ENCODE measurements around the gene KISS1.

KISS1 gene

GRCh38 chr1:204161609-204162493 is 34.4 kb downstream of the KISS1 start (continued):
- TF ChIP-seq ZNF677 (tag by site-specific recombination; IDR thresholded peaks at IDR 0.05) (no peak), GLI4 (tag by site-specific recombination; IDR thresholded peaks at IDR 0.05) (no peak)

- ChIA-PET CTCF (interaction anchor here (0.5 to 14.1 kb wide), 5 partner anchors 49 to 1347 kb away, joined by 4 to 178 read pairs (median 6); partner anchors contain the start of genes GOLT1A and PLEKHA6), POLR2A (no interaction called here)
- H3K36me3 ChIP-seq (ENCODE audit: control insufficient read depth in 2 of 2, insufficient read depth in 1 of 2, low read length in 2 of 2): no peaks in the 10 kb centered on the region
- H3K9me3 ChIP-seq (ENCODE audit: control insufficient read depth, insufficient read depth, low read depth, low read length): no peaks in the 10 kb centered on the region
- no peak overlapping the region for H3K4me3 ChIP-seq (ENCODE audit: low read depth, low read length)
- no peak overlapping the region for H3K27ac ChIP-seq (ENCODE audit: extremely low read depth, low read depth, low read length)
- no peaks in the 10 kb centered on the region for H3K4me1 ChIP-seq (ENCODE audit: control insufficient read depth, insufficient read depth, low read length)
- TF ChIP-seq, protein P1, sequence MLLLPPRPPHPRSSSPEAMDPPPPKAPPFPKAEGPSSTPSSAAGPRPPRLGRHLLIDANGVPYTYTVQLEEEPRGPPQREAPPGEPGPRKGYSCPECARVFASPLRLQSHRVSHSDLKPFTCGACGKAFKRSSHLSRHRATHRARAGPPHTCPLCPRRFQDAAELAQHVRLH (tag by site-specific recombination; IDR thresholded peaks at IDR 0.05): no peak
- TF ChIP-seq ZFHX2 (tag by site-specific recombination; conservative IDR thresholded peaks at IDR 0.05) (peak; percentile 92), EGR2 (tag by site-specific recombination; IDR thresholded peaks at IDR 0.05; ENCODE audit: low read depth) (peak; percentile 99), ZNF341 (tag by site-specific recombination; IDR thresholded peaks at IDR 0.05; ENCODE audit: low read depth) (no peak)
Observed at GRCh38 chr1:204157962-204158361, 38.3 kb downstream of the KISS1 start.

- no peak overlapping the region for H3K27ac ChIP-seq (ENCODE audit: extremely low read depth, low read depth, low read length)
- ChIA-PET CTCF (no interaction called here), POLR2A (no interaction called here)
- H3K9me3 ChIP-seq (ENCODE audit: control insufficient read depth, insufficient read depth, low read depth, low read length): no peaks in the 10 kb centered on the region
- H3K36me3 ChIP-seq (ENCODE audit: control insufficient read depth in 2 of 2, insufficient read depth in 1 of 2, low read length in 2 of 2): no peaks in the 10 kb centered on the region
- H3K4me3 ChIP-seq (ENCODE audit: low read depth, low read length): no peak overlapping the region
- peaks cover 3% of the 10 kb centered on the region for H3K4me1 ChIP-seq (ENCODE audit: control insufficient read depth, insufficient read depth, low read length)
- TF ChIP-seq ZNF398 (tag by site-specific recombination; IDR thresholded peaks at IDR 0.05): no peak
- TF ChIP-seq REPIN1 (tag by site-specific recombination; IDR thresholded peaks at IDR 0.05; ENCODE audit: low read depth): no peak
- TF ChIP-seq, protein P2, sequence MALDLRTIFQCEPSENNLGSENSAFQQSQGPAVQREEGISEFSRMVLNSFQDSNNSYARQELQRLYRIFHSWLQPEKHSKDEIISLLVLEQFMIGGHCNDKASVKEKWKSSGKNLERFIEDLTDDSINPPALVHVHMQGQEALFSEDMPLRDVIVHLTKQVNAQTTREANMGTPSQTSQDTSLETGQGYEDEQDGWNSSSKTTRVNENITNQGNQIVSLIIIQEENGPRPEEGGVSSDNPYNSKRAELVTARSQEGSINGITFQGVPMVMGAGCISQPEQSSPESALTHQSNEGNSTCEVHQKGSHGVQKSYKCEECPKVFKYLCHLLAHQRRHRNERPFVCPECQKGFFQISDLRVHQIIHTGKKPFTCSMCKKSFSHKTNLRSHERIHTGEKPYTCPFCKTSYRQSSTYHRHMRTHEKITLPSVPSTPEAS (tag by site-specific recombination; IDR thresholded peaks at IDR 0.05): no peak
- no peak for TF ChIP-seq ZNF791 (tag by site-specific recombination; IDR thresholded peaks at IDR 0.05)
- TF ChIP-seq, protein P3, sequence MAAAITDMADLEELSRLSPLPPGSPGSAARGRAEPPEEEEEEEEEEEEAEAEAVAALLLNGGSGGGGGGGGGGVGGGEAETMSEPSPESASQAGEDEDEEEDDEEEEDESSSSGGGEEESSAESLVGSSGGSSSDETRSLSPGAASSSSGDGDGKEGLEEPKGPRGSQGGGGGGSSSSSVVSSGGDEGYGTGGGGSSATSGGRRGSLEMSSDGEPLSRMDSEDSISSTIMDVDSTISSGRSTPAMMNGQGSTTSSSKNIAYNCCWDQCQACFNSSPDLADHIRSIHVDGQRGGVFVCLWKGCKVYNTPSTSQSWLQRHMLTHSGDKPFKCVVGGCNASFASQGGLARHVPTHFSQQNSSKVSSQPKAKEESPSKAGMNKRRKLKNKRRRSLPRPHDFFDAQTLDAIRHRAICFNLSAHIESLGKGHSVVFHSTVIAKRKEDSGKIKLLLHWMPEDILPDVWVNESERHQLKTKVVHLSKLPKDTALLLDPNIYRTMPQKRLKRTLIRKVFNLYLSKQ (tag by site-specific recombination; IDR thresholded peaks at IDR 0.05; ENCODE audit: borderline replicate concordance): no peak
- TF ChIP-seq ZNF280C (tag by site-specific recombination; IDR thresholded peaks at IDR 0.05): no peak
- no peak for TF ChIP-seq ZNF16 (tag by site-specific recombination; IDR thresholded peaks at IDR 0.05; ENCODE audit: low read depth)
- TF ChIP-seq, protein P4, sequence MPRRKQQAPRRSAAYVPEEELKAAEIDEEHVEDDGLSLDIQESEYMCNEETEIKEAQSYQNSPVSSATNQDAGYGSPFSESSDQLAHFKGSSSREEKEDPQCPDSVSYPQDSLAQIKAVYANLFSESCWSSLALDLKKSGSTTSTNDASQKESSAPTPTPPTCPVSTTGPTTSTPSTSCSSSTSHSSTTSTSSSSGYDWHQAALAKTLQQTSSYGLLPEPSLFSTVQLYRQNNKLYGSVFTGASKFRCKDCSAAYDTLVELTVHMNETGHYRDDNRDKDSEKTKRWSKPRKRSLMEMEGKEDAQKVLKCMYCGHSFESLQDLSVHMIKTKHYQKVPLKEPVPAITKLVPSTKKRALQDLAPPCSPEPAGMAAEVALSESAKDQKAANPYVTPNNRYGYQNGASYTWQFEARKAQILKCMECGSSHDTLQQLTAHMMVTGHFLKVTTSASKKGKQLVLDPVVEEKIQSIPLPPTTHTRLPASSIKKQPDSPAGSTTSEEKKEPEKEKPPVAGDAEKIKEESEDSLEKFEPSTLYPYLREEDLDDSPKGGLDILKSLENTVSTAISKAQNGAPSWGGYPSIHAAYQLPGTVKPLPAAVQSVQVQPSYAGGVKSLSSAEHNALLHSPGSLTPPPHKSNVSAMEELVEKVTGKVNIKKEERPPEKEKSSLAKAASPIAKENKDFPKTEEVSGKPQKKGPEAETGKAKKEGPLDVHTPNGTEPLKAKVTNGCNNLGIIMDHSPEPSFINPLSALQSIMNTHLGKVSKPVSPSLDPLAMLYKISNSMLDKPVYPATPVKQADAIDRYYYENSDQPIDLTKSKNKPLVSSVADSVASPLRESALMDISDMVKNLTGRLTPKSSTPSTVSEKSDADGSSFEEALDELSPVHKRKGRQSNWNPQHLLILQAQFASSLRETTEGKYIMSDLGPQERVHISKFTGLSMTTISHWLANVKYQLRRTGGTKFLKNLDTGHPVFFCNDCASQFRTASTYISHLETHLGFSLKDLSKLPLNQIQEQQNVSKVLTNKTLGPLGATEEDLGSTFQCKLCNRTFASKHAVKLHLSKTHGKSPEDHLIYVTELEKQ (tag by site-specific recombination; IDR thresholded peaks at IDR 0.05; ENCODE audit: borderline replicate concordance): no peak
- no peak for TF ChIP-seq ZNF324 (tag by site-specific recombination; IDR thresholded peaks at IDR 0.05)
- no peak for TF ChIP-seq ZXDB (tag by site-specific recombination; IDR thresholded peaks at IDR 0.05)
- TF ChIP-seq ZBTB10 (tag by site-specific recombination; IDR thresholded peaks at IDR 0.05): no peak
- no peak for TF ChIP-seq KLF1 (tag by site-specific recombination; IDR thresholded peaks at IDR 0.05)
Observed at GRCh38 chr1:204155881-204156280, 40.4 kb downstream of the KISS1 start.
